Measurements from ENCODE around the gene SLC26A9.

DNA sequence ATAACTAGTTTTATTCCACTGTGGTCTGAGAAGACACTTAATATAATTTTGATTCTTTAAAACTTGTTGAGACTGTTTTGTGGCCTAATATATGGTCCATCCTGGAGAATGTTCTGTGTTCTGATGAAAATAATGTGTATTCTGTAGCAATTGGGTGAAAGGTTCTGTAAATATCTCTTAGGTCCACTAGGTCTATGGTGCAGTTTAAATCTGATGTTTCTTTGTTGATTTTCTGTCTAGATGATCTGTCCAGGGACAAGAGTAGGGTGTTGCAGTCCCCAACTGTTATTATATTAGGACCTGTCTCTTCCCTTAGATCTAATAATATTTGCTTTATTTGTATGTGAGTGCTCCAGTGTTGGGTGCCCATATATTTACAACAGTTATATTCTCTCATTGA lies 59.5 kb downstream of the SLC26A9 start:
- TF ChIP-seq CTCF (conservative IDR thresholded peaks at IDR 0.05) = no peak
- TF ChIP-seq EZH2 (IDR thresholded peaks at IDR 0.05; ENCODE audit: low read depth) = no peak
